GM10248 (cell line): Measurements from ENCODE around the gene PCNX1.
"Not testable (repeated sequence)": the region's sequence is repeated elsewhere in the genome, so short reads cannot be mapped to it uniquely, and the experiment has no call there.

Experiments used
- CTCF ChIA-PET: fragments of 300-600 bp; sonication (Branson Sonifier 250); formaldehyde crosslinking; extraction: SDS; loops from one replicate; lab custom pipeline; 2021; ENCODE audit warnings: antibody characterized with exemption; lab: Yijun Ruan, JAX
- POLR2A ChIA-PET: fragments of 350-650 bp; sonication (Branson Sonifier 250); formaldehyde crosslinking; extraction: SDS; loops from one replicate; lab custom pipeline; 2020; ENCODE audit warnings: antibody characterized with exemption; lab: Yijun Ruan, JAX
- DNase-seq: peaks from one replicate; pipeline ENCODE4 v3.0.0; 2012; ENCODE audit errors: extremely low spot score
- TF ChIP-seq, protein P1 (sequence below): IDR thresholded peaks from 2 replicates; pipeline ENCODE4 v1.5.1; 2012; ENCODE audit warnings: mild to moderate bottlenecking, low read depth; ENCODE audit errors: extremely low read depth, missing control alignments, control extremely low read depth

Gene PCNX1

DNA sequence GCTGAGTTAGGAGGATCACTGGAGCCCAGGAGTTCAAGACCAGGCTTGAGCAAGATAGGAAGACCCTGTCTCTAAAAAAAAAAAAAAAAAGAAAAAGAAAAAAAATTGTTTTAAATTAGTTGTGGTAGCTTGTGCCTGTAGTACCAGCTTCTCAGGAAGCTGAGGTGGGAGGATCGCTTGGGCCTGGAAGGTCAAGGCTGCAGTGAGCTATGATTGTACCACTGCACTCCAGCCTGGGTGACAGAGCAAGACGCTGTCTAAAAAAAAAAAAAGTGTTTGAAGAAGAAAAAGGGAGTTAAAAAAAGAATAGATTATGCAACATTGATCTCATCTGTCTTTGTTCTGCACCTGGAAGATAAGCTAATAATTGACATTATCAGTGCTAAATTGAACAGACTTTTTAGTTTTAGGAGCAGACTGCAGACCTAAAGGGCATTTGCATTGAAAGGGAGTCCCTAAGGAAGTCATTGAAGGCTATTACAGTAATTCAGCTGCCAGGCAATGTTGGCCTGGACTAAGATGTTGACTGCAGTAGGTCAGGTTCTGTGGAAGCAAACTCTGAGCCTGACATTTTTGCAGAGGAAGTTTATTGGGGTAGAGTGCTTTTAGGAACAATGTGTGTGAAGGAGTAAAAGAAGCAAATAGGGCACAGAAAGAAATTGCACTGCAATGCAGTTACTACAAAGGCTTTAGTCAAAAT, 215.8 kb downstream of the PCNX1 start:
- DNase-seq = no peak
- ChIA-PET POLR2A (no interaction called here), CTCF (interaction anchor here (1.9 kb wide), 2 partner anchors 18 to 630 kb away, joined by 5 to 6 read pairs; no protein-coding TSS in a partner anchor)
- TF ChIP-seq, protein P1, sequence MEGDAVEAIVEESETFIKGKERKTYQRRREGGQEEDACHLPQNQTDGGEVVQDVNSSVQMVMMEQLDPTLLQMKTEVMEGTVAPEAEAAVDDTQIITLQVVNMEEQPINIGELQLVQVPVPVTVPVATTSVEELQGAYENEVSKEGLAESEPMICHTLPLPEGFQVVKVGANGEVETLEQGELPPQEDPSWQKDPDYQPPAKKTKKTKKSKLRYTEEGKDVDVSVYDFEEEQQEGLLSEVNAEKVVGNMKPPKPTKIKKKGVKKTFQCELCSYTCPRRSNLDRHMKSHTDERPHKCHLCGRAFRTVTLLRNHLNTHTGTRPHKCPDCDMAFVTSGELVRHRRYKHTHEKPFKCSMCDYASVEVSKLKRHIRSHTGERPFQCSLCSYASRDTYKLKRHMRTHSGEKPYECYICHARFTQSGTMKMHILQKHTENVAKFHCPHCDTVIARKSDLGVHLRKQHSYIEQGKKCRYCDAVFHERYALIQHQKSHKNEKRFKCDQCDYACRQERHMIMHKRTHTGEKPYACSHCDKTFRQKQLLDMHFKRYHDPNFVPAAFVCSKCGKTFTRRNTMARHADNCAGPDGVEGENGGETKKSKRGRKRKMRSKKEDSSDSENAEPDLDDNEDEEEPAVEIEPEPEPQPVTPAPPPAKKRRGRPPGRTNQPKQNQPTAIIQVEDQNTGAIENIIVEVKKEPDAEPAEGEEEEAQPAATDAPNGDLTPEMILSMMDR = no peak

DNA sequence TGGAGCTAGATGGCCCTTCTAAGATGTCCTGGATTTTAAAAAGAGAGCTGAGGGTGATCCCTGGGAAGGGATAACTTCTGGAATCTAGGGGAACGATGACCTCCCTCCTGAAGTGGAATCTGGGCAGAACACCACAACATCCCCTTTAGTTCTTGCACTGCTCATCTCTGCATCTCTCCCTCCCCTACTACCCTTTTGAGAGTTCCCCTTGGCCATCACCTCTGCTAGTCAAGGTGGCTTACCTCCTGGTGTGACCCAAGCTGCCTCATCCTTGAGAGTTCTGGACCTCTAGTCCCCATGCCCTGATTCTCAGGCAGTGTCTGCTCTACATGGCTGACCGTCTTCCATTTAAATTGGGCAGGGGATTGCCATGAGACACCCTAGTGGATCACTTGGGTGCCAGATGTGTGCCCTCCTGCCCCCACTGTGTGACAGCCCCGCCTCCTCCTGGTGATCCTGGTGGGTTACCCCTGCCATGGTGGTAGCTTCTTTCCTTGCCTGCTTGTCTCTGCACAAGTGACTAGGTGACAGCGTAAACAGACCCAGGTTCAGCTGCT, 216.4 kb downstream of the PCNX1 start:
- CTCF ChIA-PET = interaction anchor here (1.9 kb wide), 2 partner anchors 19 to 629 kb away, joined by 5 to 6 read pairs; no protein-coding TSS in a partner anchor
- TF ChIP-seq, protein P1 = no peak
- POLR2A ChIA-PET = no interaction called here

DNA sequence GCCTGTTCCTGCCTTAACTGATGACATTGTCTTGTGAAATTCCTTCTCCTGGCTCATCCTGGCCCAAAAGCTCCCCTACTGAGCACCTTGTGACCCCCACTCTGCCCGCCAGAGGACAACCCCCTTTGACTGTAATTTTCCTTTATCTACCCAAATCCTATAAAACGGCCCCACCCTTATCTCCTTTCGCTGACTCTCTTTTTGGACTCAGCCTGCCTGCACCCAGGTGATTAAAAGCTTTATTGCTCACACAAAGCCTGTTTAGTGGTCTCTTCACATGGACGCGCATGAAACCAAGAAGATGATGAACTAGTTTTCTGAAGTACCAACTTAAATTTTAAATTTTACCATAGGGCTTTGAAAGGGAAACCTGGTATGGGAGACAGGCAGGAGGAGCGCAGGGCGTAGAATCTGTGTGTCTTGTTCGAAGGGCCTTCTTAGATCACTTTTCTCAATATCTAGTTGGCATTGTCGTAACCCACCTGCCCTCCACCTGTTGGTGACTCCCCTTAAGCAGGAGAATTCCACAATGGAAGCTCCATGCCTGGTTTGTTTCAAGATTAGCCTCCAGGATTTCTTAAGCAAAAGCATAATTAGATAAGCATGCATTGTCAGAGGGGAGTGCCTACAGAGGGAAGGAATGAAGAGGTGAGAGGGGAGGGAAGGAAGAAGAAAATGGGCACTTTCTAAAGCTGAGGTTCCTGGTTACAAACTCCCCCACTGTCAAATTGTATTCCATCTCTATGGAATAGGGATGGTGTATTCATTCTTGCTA, 222.6 kb downstream of the PCNX1 start:
- POLR2A ChIA-PET = not testable (repeated sequence)
- CTCF ChIA-PET = interaction anchor here (1.2 to 1.4 kb wide), 3 partner anchors 9 to 26 kb away, joined by 3 to 4 read pairs (median 4); no protein-coding TSS in a partner anchor

More for the DNA sequence above, 216.4 kb downstream of the PCNX1 start:
- DNase-seq = no peak

DNA sequence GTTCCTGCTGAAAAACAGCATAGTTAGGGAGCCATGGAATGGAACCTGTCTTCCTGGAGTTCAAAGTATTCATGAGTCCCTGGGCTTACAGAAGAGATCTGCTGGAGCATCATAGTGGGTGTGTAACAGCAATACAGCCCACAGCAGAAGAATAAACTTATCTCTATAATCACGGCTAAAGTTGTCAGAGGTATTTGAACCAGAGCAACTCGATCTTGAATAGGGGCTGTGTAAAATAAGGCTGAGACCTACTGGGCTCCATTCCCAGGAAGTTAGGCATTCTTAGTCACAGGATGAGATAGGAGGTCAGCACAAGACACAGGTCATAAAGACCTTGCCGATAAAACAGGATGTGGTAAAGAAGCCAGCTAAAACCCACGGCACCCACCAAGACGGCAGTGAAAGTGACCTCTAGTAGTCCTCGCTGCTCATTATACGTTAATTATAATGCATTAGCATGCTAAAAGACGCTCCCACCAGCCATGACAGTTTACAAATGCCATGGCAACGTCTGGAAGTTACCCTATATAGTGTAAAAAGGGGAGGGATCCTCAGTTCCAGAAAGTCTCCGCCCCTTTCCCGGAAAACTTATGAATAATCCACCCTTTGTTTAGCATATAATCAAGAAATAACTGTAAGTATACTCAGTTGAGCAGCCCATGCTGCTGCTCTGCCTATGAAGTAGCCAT, 223.4 kb downstream of the PCNX1 start:
- ChIA-PET POLR2A (no interaction called here), CTCF (interaction anchor here (0.6 to 2.3 kb wide), 5 partner anchors 8 to 530 kb away, joined by 3 to 7 read pairs (median 4); no protein-coding TSS in a partner anchor)
- DNase-seq = no peak
- TF ChIP-seq, protein P1 = no peak

More for the DNA sequence above, 222.6 kb downstream of the PCNX1 start:
- DNase-seq = not testable (repeated sequence)

DNA sequence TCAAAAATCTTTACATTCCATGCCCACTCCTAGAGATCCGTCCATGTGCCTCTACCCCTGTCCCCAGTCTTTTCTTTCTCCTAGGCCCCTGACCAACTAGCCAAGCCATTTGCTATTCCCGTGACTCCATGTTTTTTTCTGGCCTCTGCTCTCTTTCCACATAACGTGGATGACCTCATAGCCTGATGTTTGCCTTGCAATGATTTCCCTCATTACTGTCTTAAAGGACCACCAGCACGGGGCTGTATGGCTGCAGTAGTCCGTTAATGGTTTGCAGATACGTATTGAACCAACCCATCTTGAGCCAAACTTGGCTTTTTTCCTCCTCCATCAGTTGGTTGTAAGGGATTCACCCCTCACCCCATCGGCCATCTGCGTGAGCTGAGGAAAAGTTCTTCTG, 226.0 kb downstream of the PCNX1 start:
- ChIA-PET POLR2A (no interaction called here), CTCF (interaction anchor here (1.0 to 11.4 kb wide), 4 partner anchors 9 to 619 kb away, joined by 3 to 177 read pairs (median 6); no protein-coding TSS in a partner anchor)
- no peak for DNase-seq
- TF ChIP-seq, protein P1 = no peak

DNA sequence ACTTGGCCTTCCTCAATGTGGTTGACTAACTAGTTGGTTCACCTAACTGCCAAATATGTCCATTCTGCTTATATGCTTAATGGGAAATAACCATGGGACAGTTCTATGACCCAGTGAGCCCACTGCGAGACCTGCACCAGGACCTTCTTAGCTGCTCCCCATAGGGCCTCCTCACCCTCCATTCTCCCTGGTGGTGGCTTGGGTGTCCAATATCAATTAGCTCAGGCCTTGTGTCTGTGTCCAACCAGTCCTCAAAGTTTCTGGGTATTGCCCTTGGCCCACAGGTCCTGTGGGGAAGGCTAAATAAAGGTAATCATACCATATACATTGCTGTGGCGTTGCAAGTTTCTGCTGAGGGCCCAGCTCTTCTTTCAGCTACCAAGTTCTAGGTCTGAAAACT, 228.2 kb downstream of the PCNX1 start:
- POLR2A ChIA-PET = no interaction called here
- DNase-seq = no peak
- CTCF ChIA-PET = interaction anchor here (11.4 kb wide), 1 partner anchor 617 kb away, joined by 177 read pairs; no protein-coding TSS in a partner anchor
- TF ChIP-seq, protein P1 = no peak
